Measurements from ENCODE around the gene LINC01488.

The LINC01488 gene

DNA sequence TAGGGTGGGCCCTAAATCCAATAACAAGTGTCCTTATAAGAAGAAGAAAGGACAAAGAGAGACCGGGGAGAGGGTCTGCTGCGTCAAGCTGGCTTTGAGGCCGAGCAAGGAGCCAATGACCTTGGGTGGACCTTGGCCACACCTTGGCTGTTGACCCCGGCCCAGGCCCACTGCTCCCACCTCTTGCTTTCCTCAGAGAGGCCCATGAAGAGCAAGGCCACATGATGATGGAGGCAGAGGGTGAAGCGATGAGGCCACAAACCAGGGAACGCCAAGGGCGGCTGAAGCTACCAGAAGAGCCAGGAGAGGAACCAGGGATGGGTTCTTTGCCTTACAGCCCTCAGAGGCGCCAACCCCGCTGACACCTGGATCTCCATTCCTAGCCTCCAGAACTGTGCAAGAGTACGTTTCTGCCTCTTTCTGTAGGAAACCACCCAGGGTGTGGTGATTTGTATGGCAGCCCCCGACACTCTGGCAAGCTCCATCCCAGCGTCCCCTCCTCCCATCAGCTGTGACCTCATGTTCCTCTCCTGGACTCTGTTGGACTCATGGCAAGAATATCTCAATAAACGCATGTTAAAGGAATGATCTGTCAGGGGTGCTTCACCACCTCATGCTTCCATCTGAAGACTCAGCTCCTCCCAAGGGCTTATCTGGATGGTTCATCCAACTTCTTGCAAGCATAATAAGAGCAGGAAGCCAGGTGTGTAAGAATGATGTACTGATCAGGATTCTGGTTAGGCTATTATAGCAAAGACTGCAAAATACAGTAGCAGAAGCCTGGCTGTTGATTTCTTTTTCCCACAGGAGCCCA lies 41.6 kb upstream of the LINC01488 start:
- no peaks in the 10 kb centered on the region for H3K27me3 ChIP-seq
- H3K4me1 ChIP-seq: peaks cover 16% of the 10 kb centered on the region
- H3K9me3 ChIP-seq: no peaks in the 10 kb centered on the region
- TF ChIP-seq, protein P1, sequence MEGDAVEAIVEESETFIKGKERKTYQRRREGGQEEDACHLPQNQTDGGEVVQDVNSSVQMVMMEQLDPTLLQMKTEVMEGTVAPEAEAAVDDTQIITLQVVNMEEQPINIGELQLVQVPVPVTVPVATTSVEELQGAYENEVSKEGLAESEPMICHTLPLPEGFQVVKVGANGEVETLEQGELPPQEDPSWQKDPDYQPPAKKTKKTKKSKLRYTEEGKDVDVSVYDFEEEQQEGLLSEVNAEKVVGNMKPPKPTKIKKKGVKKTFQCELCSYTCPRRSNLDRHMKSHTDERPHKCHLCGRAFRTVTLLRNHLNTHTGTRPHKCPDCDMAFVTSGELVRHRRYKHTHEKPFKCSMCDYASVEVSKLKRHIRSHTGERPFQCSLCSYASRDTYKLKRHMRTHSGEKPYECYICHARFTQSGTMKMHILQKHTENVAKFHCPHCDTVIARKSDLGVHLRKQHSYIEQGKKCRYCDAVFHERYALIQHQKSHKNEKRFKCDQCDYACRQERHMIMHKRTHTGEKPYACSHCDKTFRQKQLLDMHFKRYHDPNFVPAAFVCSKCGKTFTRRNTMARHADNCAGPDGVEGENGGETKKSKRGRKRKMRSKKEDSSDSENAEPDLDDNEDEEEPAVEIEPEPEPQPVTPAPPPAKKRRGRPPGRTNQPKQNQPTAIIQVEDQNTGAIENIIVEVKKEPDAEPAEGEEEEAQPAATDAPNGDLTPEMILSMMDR (IDR thresholded peaks at IDR 0.05; ENCODE audit: low read depth, low read length): no peak
- H3K4me3 ChIP-seq (ENCODE audit: low read depth, low read length): no peak overlapping the region
- no peak for DNase-seq
- no peaks in the 10 kb centered on the region for H3K36me3 ChIP-seq

DNA sequence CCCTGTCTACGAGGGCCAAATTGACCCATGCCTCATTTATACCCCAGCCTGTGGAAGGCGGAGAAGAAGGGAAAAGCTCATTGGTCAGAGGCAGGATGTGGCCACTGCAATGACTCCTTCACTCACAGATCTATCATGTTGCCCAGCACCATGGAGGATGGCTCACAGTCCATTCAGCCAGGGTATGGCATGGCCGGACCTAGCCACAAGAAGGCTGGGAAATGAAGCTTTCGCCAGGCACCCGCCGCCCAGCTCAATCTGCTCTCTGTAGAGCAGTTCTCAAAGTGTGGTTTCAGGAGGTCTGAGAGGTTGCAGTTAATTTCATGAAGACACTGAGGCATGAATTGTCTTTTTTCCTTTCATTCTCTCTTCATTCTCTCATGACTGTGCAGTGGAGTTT lies 40.6 kb upstream of the LINC01488 start:
- no peaks in the 10 kb centered on the region for H3K9me3 ChIP-seq
- H3K4me3 ChIP-seq (ENCODE audit: low read depth, low read length): no peak overlapping the region
- H3K36me3 ChIP-seq: no peaks in the 10 kb centered on the region
- no peaks in the 10 kb centered on the region for H3K27me3 ChIP-seq
- TF ChIP-seq, protein P1 (IDR thresholded peaks at IDR 0.05; ENCODE audit: low read depth, low read length): no peak
- peaks cover 16% of the 10 kb centered on the region for H3K4me1 ChIP-seq
- no peak for DNase-seq

DNA sequence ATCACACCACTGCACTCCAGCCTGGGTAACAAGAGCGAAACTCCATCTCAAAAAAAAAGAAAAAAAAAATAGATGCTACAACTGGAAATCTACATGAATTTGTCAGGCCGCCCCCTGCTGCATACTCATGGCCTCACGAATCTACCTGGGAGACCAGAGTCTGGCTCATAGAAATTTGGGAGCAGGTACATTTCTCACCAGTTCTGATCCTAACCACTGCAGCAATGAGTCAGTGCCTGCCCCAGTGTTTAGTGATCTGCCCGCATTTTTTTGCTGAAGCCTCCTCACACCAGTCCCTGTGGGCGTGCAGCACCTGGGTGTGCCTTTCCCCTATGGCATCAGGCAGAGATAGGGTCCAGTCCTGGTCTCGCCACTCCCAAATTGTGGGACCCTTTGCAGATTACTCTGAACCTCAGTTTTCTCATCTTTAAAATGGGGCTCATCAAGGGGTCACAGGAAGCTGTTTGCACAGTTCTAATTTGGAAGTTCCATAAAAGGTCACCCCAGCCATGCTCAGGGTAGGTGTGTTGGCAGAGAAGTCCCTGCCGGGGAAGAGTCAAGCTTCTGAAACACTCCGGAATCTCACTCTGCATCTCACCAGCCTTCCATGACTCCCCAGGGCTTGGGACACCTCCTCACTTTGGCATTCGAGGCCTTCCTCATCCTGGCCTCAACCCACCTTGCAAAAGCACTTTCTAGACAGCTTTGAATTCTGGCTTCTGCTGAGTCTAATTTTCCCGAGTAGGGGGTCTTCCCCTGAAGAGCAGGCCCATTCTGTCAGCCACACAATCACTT lies 39.3 kb upstream of the LINC01488 start:
- Histone ChIP-seq H3K36me3 (no peaks in the 10 kb centered on the region), H3K9me3 (no peaks in the 10 kb centered on the region), H3K4me3 (ENCODE audit: low read depth, low read length) (no peak overlapping the region), H3K27me3 (no peaks in the 10 kb centered on the region), H3K4me1 (peaks cover 15% of the 10 kb centered on the region)
- TF ChIP-seq, protein P1 (IDR thresholded peaks at IDR 0.05; ENCODE audit: low read depth, low read length): no peak
- DNase-seq: no peak

DNA sequence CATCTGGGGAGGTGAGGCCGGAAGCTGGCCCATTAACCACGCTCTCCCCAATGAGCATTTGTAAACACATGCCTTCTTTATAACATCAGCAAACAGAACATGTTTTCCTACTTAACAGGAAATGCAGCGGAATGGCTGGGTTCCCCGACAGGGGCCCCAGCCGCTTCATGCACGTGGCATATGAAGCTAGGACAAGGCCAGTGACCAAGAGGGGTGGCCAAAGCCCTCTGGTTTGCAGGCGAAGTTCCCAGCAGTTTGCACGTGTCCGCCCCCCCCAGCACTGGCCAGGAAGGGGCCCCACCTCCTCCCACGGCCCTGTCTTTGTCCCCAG lies 38.7 kb upstream of the LINC01488 start:
- Histone ChIP-seq H3K9me3 (no peaks in the 10 kb centered on the region), H3K4me1 (peaks cover 12% of the 10 kb centered on the region), H3K27me3 (no peaks in the 10 kb centered on the region), H3K36me3 (no peaks in the 10 kb centered on the region), H3K4me3 (ENCODE audit: low read depth, low read length) (no peak overlapping the region)
- TF ChIP-seq, protein P1 (IDR thresholded peaks at IDR 0.05; ENCODE audit: low read depth, low read length): no peak
- DNase-seq: no peak

DNA sequence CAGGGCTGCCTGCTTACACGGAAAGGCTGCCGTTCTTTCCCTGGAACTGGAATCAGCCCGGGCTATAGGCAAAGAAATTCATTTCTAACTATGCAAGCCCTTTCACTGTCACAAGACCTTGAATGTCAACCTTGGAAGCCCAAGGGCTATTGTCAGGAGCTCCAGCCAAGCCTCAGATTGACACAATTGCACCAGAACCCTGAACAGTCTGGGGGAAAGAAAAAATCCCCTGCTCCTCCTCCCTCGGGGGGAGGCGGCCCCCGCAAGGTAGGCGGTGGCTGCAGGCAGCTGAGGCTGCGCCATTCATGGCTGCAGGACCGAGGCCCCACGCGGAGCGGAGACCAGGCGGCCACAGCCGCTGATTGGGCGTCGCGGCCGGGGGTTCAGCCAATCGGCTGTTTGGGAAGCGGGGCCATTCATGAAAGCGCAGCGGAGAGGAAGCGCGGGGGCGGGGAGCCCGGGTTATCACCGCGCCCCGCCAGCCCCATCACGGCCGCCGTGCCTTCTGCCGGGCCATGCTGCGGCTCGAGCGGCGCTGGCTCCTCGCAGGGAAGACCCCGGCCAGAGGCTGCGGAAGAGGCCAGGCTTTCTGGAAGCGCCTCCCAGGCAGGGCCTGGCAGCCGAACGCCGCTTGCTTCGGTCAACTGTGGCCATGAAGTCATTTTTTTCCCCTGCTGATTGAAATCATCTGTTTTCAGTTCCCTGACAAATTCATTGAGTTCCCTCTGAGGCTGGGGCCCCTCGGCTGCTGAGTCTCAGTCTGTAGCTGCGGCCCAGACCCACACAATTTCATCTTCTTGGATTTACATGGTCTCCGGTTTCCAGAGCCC lies 38.1 kb upstream of the LINC01488 start:
- Histone ChIP-seq H3K36me3 (no peaks in the 10 kb centered on the region), H3K27me3 (no peaks in the 10 kb centered on the region), H3K4me3 (ENCODE audit: low read depth, low read length) (peak overlapping the region; percentile 41), H3K9me3 (no peaks in the 10 kb centered on the region), H3K4me1 (peaks cover 12% of the 10 kb centered on the region)
- DNase-seq: peak; percentile 98
- TF ChIP-seq, protein P1 (IDR thresholded peaks at IDR 0.05; ENCODE audit: low read depth, low read length): no peak
